ENCODE data around the gene INAVA.

GRCh38 chr1:200960948-200961340 is 66.2 kb downstream of the INAVA start:
- TF ChIP-seq CTCF (IDR thresholded peaks at IDR 0.05; ENCODE audit: borderline replicate concordance, extremely low read depth, low read length, poor library complexity, severe bottlenecking) = no peak
- no peak for TF ChIP-seq EZH2 (IDR thresholded peaks at IDR 0.05; ENCODE audit: borderline replicate concordance, low read depth, low read length, severe bottlenecking)

Data from DND-41 (cell line).